GM12892 (cell line): ENCODE data around the gene SORCS2.

Experiments
- DNase-seq: peaks from one replicate; pipeline ENCODE4 v3.0.0; 2011; ENCODE audit not compliant: insufficient read length
- FAIRE-seq: peaks from 2 replicates; lab custom pipeline; 2011; peaks lifted over from hg19 to GRCh38; lab: Jason Lieb, UNC
- POLR2A ChIP-seq: IDR thresholded peaks from 2 replicates; pipeline ENCODE4 v1.6.1; 2011; ENCODE audit warnings: low read depth, low read length, control low read depth
- POLR2AphosphoS5 ChIP-seq: IDR thresholded peaks from 2 replicates; pipeline ENCODE4 v1.6.1; 2011; ENCODE audit warnings: low read depth, low read length, control low read depth
- TAF1 ChIP-seq: IDR thresholded peaks from 2 replicates; pipeline ENCODE4 v1.6.1; 2011; ENCODE audit warnings: low read depth, mild to moderate bottlenecking, control low read depth, low read length, borderline replicate concordance

Gene SORCS2

DNA sequence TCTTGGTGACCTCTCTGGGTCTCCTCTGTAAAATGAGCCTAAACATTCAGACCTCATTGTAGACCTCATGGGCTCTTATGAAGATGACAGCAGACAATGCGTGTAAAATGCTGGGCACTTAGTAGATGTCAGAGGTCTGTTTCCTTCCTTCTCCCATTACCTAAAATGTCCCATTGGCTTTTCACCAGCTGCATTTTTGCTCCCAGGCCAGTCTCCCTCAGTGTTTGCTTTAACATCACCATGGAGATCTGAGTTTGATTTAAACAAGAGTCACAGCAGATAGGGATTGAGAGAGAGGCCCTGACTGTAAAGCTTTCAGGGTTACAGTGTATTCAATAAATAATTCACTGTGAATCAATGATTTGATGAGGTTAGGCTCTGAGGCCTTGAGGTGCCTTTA, 218.1 kb downstream of the SORCS2 start:
- DNase-seq (no peak), FAIRE-seq (no peak)
- TF ChIP-seq POLR2A (no peak), TAF1 (no peak), POLR2AphosphoS5 (no peak)

DNA sequence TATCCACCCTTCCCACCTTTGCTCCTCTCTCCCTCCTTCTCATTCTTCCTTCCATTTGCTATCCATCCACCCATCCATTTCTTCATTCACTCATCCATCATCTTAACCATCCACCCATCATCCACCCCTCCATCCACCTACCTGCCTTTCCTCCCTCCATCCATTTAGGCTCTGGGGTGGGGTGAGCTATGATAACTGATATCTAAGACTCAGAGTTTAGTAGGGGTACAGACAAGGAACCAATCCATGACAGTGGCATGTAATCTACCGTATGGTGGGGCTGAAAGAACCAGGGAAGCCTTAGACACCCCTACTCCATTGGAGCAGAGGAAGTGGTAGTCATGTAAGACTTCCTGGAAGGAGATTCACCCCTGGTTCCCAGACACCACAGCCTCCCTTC, 219.2 kb downstream of the SORCS2 start:
- no peak for FAIRE-seq

DNA sequence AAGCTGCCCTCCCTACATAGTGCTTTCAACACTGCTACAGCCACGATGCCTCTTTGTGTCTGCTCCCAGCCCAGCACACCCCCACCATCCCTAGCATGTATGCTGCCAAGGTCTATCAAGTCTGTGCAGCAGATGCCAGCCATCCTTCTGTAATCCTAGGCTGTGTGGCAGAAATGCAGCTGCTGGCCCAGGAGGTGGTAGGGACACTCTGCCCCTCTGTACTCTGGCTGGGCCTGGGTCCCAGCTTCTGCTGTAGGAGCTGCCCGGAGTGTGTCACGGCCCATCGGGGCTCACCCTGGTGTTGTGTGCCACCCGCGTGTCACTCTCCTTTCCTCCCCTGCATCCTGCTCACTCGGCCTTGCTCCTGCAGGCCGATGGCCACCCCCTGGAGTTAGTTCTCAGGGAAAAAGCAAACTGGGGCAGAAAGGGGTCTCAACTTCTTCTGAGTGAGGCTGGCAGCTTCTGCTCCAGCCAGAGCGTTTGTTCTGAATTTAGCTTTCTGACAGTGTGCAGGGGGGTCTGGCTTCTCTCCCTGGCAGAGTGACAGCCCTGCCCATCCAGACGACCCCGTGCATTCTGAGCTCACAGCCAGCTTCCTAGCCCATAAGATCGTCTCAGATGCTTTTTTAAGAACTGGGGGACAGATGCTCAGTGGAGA, 219.7 kb downstream of the SORCS2 start:
- DNase-seq (no peak), FAIRE-seq (no peak)
- TF ChIP-seq POLR2A, result no peak
- no peak for TF ChIP-seq TAF1
- TF ChIP-seq POLR2AphosphoS5, result no peak

More for the DNA sequence above, 219.2 kb downstream of the SORCS2 start:
- TF ChIP-seq POLR2AphosphoS5 (no peak), TAF1 (no peak), POLR2A (no peak)
- DNase-seq, result no peak

DNA sequence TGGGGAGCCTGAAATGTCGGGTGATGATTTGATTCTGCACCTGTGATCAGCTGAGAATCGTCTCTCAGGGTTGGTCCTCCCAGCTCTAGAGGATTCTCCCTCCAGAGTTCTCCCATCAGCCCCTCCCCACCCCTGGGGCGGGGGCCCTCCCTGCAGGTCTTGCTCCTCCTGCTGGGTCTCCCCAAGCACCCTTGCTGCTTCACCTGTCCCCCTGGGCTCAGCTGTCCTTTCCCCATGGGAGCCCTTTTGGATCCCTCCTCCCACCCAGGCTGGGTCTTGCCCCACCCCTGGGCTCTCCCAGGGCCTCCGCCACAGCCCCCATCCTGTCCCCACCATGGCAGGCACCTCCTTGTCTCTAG, 220.2 kb downstream of the SORCS2 start:
- no peak for TF ChIP-seq POLR2AphosphoS5
- TF ChIP-seq TAF1, result no peak
- TF ChIP-seq POLR2A, result no peak
- FAIRE-seq, result no peak

DNA sequence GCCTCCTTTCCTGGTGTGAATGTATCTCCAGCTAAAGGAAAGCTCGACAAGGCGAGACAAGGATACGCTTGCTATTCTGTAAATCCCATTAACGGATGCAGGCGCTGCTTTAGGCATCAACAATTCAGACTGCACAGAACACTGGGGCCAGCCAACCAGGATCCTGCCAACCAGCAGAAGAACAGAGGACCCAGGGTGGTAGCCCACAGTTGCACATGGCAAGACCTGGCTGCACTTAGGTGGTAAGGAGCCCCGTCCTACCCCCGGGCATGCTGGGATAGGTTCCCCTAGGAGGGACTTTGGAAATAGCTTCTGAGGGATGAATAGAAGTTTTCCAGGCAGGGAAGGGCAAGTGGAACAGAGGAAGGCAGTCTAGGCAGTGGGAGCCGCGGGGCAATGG, 221.7 kb downstream of the SORCS2 start:
- TF ChIP-seq POLR2AphosphoS5 (no peak), TAF1 (no peak), POLR2A (no peak)
- DNase-seq (no peak), FAIRE-seq (no peak)

More for the DNA sequence above, 220.2 kb downstream of the SORCS2 start:
- no peak for DNase-seq

DNA sequence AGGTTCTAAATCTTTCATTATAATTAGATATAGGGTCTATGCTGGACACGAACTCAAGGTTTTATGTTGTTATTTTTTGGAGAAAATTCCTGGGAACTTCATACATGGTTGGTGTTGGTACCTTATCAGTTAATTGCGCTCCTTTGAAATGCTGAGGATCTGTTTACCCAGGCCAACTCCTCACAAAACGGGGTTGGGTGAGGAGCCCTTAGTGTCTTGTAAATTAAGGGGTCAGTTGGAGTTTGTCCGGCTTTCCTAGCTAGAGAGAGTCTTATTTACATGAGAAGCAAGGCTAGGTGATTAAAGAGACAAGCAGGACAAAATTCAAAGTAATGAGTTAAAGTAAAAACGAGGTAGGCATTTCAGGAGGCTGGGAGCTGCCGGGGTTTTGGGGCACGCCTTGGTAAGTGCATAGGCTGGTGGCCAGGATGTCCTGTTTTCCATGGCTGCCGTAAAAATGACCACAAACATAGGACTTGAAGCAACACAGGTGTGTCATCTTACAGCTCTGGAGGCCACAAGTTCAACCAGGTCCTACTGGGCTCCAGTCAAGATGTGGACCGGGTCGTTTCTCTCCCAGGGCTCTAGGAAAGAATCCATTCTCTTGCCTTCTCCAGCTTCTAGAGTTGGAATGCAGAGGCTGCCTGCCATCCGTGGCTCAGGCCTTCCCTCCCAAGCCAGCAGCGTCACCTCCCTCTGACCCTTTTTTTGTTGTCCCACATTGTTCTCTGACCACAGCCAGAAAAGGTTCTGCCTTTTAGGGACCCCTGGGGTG, 222.6 kb downstream of the SORCS2 start:
- FAIRE-seq, result no peak
- no peak for DNase-seq
- TF ChIP-seq TAF1 (no peak), POLR2AphosphoS5 (no peak), POLR2A (no peak)

DNA sequence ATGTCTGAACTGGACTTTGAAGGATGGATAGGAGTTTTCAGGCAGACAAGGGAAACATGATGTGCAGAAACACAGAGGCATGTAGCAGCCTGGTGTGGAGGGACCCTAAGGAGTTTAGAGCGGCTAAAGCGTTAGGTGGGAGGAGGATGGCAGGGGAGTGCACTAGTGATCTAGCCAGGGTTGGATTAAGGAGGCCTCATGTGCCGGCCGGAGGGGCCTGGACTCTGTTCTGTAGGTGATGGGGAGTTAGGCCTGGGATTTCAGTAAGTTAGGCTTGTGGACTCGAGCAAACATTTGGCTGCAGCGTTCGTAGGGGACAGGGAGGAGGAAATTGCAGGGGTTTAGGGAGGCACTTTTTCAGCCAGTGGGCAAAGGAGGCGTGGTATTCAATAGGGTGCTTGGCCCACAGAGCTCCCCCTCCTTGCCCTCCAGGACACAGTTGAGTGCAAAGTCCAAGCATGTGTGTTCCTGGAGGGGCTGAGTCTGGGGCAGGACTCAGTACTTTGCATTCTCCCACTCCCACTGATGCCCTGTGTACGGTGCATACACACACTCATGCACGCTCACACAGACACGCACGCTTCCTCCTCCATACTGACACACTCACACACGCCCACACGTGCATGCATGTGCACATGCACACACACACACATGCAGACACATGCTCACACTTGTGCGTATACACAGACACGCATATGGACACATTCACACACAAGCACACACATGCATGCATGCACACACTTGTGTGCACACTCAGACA, 223.8 kb downstream of the SORCS2 start:
- DNase-seq, result no peak
- no peak for TF ChIP-seq POLR2A
- TF ChIP-seq TAF1, result no peak
- no peak for TF ChIP-seq POLR2AphosphoS5
- FAIRE-seq, result no peak

DNA sequence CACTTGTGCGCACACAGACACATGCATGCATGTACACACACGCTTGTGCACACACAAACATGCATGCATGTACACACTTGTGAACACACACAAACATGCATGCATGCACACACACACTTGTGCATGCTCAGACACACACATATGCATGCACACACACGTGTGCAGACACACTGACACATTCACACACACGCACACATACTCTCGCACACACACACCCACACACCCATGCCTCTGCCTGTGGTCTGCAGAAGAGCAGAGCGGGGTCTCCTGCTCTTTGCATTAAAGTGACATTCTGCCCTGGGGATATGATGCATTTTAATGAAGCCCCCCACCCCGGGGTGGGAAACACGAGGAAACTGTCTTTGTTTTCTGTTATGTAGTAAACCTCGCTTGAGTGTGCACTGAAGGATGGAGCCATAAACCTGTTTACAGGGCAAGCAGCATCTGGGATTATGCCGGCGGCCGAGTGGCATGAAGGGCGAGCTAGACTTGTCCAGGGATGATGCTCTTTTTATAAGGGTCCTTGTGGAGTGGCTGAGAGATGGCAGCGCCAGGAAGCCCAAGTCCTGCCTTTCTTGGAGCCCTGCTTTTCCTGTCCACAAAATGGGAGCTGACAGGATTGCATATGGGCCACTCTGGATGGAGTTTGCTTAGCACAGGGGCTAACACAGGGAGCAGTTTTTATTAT, 224.6 kb downstream of the SORCS2 start:
- no peak for TF ChIP-seq POLR2AphosphoS5
- TF ChIP-seq POLR2A, result no peak
- no peak for TF ChIP-seq TAF1
- FAIRE-seq (no peak), DNase-seq (no peak)

DNA sequence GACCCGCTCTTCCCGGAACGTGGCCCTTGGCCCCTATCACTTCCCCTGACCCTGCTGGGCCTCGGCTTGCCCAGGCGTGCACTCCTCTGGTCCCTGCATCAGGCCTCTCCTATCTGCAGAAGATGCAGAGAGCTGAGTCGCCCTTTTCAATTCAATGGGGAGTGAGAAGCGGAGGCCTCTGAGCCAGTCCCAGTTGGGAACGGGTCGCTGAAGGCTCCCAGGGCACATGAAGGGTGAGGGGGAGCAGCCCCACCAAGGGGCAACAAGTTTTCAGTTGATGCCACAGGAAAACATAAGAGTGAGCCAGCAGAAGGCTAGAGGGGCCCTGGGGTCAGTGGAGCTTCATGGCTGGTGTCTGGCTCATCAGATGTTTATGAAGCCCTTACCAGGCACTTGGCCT, 225.3 kb downstream of the SORCS2 start:
- FAIRE-seq (no peak), DNase-seq (no peak)
- no peak for TF ChIP-seq POLR2AphosphoS5

DNA sequence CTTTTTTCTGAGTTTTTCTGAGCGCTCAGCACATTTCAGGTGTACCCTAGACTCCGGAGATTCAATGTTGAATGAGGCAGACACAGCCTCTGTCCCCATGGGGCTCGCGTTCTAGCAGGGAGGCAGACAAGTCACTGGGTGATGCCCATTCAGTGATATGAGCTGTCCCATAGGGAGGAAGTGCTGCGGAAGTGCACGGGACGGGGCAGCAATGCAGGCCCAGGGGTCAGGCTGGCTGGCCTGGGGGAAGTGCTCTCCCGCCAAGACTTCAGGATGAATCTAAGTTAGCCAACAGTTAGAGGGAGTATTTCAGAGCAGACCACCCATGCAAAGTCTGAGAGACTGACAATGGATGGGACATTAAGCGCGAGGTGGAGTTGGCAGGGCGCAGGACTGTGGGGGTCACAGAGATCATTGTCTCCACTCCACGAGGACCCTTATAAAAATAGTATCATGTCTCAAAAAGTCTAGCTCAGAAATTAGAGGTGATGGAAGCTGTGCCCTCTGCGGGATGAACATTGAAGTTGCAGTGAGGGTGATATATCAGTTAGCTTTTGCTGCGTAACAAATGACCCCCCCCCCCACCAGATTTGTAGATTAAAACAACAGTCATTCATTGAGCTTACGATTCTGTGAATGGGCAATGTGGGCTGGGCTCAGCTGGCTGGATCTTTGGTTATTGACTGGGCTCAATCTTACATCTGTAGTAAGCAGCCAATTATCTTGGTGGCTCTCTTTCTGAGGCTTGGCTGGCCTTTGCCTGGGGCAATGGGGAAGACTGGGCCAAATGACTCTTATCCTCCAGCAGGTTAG, 226.0 kb downstream of the SORCS2 start:
- no peak for DNase-seq
- FAIRE-seq, result no peak
- TF ChIP-seq POLR2AphosphoS5, result no peak
- TF ChIP-seq POLR2A, result no peak
- TF ChIP-seq TAF1, result no peak
